ENCODE data around the gene GABRA1.
A peak's percentile ranks its signal among the peaks of the same experiment; 100 is the strongest.

GABRA1 gene

DNA sequence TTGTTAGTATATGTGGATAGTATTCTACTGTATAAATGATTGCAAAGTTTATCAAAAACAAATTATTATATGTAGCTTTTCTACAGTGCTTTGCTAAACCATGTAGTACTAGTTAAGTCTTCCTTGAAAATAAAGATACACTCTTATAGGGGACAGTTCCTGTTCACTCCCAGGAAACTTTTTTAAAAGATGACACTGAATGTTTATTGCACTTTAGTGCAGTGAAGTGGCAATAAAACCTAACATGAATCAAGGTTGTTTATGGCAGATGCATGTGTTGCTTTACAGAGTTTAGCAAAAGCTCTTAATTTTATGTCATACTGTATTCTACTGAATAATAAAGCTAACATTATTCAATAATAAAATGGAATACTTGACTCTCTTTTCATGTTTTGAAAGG, 51.7 kb downstream of the GABRA1 start:
- no peak for DNase-seq (ENCODE audit: low read depth)
- no peak for TF ChIP-seq CTCF (IDR thresholded peaks at IDR 0.05; ENCODE audit: control insufficient read depth, extremely low read depth, insufficient read depth)
- H3K4me3 ChIP-seq (ENCODE audit: low read depth, low read length), result no peak overlapping the region

- no peak for TF ChIP-seq CTCF (IDR thresholded peaks at IDR 0.05; ENCODE audit: control insufficient read depth, extremely low read depth, insufficient read depth)
- H3K4me3 ChIP-seq (ENCODE audit: low read depth, low read length), result no peak overlapping the region
- DNase-seq (ENCODE audit: low read depth), result no peak
These were observed 53.1 kb downstream of the GABRA1 start for GRCh38 chr5:161900981-161901380.

- TF ChIP-seq CTCF (IDR thresholded peaks at IDR 0.05; ENCODE audit: control insufficient read depth, extremely low read depth, insufficient read depth), result no peak
- H3K4me3 ChIP-seq (ENCODE audit: low read depth, low read length), result no peak overlapping the region
- DNase-seq (ENCODE audit: low read depth), result no peak
These were observed 73.9 kb downstream of the GABRA1 start for GRCh38 chr5:161921781-161922180.

GRCh38 chr5:161924270-161924669, 76.3 kb downstream of the GABRA1 start:
- H3K4me3 ChIP-seq (ENCODE audit: low read depth, low read length), result no peak overlapping the region
- no peak for TF ChIP-seq CTCF (IDR thresholded peaks at IDR 0.05; ENCODE audit: control insufficient read depth, extremely low read depth, insufficient read depth)
- no peak for DNase-seq (ENCODE audit: low read depth)

DNA sequence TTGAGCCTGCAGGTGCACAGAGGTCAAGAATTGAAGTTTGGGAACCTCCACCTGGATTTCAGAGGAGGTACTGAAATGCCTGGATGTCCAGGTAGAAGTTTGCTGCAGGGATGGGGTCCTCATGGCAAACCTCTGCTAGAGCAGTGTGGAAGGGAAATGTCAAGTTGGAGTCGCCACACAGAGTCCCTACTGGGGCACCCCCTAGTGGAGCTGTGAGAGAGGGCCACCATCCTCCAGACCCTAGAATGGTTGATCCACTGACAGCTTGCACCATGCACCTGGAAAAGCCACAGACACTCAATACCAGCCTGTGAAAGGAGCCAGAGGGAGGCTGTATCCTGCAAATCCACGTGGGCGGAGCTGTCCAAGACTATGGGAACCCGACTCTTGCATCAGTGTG, 78.0 kb downstream of the GABRA1 start:
- DNase-seq (ENCODE audit: low read depth), result no peak
- peak; percentile 27 for TF ChIP-seq CTCF (IDR thresholded peaks at IDR 0.05; ENCODE audit: control insufficient read depth, extremely low read depth, insufficient read depth)
- no peak overlapping the region for H3K4me3 ChIP-seq (ENCODE audit: low read depth, low read length)

DNA sequence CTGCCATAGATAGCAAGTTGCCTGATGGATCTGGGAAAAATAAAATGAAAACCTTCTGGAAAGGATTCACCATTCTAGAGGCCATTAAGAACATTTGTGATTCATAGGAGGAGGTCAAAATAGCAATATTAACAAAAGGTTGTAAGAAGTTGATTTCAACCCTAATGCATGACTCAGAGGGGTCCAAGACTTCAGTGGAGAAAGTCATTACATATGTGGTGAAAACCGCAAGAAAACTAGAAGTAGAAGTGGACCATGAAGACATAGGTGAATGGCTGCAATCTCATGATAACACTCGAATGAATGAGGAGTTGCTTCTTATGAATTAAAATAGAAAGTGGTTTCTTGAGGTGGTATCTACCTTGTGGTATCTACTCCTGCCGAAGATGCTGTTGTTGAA, 86.6 kb downstream of the GABRA1 start:
- no peak for DNase-seq (ENCODE audit: low read depth)
- H3K4me3 ChIP-seq (ENCODE audit: low read depth, low read length), result no peak overlapping the region
- TF ChIP-seq CTCF (IDR thresholded peaks at IDR 0.05; ENCODE audit: control insufficient read depth, extremely low read depth, insufficient read depth), result no peak

DNA sequence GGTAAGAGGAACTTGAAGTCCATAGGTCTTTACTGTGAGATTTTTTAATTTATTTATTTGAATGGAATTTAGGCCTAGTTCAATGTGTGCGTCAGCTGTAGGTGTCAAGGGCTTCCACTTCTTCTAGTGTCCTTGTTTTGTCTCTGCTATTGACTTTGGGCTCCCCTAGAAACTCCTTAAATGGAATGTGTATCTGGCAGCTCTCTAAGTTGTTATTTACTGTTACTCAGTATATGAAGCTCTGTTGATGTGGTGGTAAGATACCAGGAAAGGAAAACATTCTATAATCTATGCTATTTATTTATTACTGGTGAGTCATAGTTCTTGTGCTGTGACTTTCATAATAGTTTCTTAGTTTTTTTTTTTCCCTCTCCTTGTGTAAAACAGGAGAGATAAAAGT, 97.1 kb downstream of the GABRA1 start:
- DNase-seq (ENCODE audit: low read depth), result no peak
- no peak for TF ChIP-seq CTCF (IDR thresholded peaks at IDR 0.05; ENCODE audit: control insufficient read depth, extremely low read depth, insufficient read depth)
- H3K4me3 ChIP-seq (ENCODE audit: low read depth, low read length), result no peak overlapping the region

Measured in LNCaP clone FGC (cell line).